AG04450 (cell line): Measurements from ENCODE around the gene MEGF6. TPM values are rescaled to one million over a fixed set of nuclear protein-coding genes. Genes with fewer than 3 reads are reported as not detected.

Experiments
- CTCF ChIA-PET: fragments of 300-600, 350-600 bp; formaldehyde crosslinking; extraction: SDS; loops from one replicate; lab custom pipeline; 2022; ENCODE audit warnings: antibody characterized with exemption, inconsistent platforms; lab: Charles Lee
- POLR2A ChIA-PET: fragments of 350-600 bp; formaldehyde crosslinking; extraction: SDS; loops from one replicate; lab custom pipeline; 2021; ENCODE audit warnings: antibody characterized with exemption, inconsistent platforms; lab: Yijun Ruan, JAX
- DNase-seq: peaks from one replicate; pipeline ENCODE4 v3.0.0-alpha.2; 2011; ENCODE audit warnings: low read depth, low spot score
- H3K27ac ChIP-seq: one replicate; pipeline ENCODE4 v1.5.1; 2012; ENCODE audit warnings: low read depth, low read length, control low read depth
- H3K27me3 ChIP-seq: one replicate; pipeline ENCODE4 v1.6.0; 2012; ENCODE audit warnings: low read length; ENCODE audit not compliant: control insufficient read depth, insufficient read depth
- H3K4me3 ChIP-seq: 2 replicates; pipeline ENCODE4 v1.5.1; 2011; ENCODE audit warnings: mild to moderate bottlenecking, low read depth, low read length, control low read depth
- H3K9me3 ChIP-seq: 2 replicates; pipeline ENCODE4 v1.5.1; 2012; ENCODE audit warnings: low read length; ENCODE audit not compliant: control insufficient read depth, insufficient read depth
- polyA plus RNA-seq: library from polyadenylated mRNA; depleted of rRNA; stranded (reverse); fragments of >200 nt; gene quantifications from 2 replicates; pipeline ENCODE4 v1.2.3, GENCODE V29; 2011
- TF ChIP-seq, protein P1 (sequence below): IDR thresholded peaks from 2 replicates; pipeline ENCODE4 v1.5.1; 2011; ENCODE audit warnings: low read depth, low read length, control low read depth, inconsistent platforms

MEGF6 gene
- polyA plus RNA-seq, 1 experiment: 0.45 TPM

DNA sequence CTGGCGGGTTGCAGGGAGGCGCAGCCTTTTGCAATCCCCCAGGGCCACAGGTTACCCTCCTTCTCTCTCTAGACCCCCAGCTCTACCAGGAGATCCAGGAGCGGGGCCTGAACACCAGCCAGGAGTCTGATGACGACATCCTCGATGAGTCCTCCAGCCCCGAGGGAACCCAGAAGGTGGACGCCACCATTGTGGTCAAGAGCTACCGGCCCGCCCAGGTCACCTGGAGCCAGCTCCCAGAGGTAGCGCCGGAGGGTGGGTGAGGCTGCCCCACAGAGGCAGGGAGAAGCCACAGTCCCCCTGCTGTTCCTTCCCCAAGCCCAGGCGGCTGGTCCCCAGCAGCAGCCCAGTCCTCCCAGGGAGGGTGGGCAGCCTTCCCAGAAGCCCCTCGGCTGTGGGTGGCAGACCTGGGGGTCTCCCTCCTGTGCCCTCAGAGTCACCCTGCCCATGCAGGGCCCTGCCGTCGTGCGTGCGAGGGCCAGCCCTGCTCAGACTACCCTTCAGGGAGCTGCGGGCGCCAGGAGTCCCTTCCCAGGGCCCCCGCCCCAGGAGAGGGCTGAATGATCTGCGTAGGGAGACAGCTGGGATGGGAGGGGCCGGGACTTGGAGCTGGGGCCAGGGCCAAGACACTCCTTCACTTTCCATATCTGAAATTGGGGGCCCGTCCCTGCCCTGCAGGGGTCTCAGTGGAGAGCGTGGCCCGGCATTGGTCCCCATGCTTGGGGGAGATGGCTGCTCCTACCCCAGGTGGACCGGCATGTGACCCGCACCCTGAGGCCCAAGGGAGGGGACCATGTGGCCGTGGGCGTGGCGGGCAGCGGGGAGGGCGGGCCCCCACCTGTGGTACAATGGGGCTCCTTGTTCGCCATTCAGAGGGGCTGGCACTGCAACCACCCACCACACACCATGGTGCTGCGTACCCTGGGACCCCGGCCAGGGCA is 143.9 kb downstream of the MEGF6 start:
- Histone ChIP-seq H3K4me3 (no peak overlapping the region), H3K9me3 (no peaks in the 10 kb centered on the region; the same call in 1 of the 2 replicates), H3K27me3 (no peaks in the 10 kb centered on the region), H3K27ac (no peak overlapping the region)
- ChIA-PET CTCF (interaction anchor here (1.5 to 6.3 kb wide), 2 partner anchors 14 kb away, joined by 4 to 28 read pairs; no protein-coding TSS in a partner anchor), POLR2A (no interaction called here)
- DNase-seq: no peak
- TF ChIP-seq, protein P1, sequence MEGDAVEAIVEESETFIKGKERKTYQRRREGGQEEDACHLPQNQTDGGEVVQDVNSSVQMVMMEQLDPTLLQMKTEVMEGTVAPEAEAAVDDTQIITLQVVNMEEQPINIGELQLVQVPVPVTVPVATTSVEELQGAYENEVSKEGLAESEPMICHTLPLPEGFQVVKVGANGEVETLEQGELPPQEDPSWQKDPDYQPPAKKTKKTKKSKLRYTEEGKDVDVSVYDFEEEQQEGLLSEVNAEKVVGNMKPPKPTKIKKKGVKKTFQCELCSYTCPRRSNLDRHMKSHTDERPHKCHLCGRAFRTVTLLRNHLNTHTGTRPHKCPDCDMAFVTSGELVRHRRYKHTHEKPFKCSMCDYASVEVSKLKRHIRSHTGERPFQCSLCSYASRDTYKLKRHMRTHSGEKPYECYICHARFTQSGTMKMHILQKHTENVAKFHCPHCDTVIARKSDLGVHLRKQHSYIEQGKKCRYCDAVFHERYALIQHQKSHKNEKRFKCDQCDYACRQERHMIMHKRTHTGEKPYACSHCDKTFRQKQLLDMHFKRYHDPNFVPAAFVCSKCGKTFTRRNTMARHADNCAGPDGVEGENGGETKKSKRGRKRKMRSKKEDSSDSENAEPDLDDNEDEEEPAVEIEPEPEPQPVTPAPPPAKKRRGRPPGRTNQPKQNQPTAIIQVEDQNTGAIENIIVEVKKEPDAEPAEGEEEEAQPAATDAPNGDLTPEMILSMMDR: no peak

DNA sequence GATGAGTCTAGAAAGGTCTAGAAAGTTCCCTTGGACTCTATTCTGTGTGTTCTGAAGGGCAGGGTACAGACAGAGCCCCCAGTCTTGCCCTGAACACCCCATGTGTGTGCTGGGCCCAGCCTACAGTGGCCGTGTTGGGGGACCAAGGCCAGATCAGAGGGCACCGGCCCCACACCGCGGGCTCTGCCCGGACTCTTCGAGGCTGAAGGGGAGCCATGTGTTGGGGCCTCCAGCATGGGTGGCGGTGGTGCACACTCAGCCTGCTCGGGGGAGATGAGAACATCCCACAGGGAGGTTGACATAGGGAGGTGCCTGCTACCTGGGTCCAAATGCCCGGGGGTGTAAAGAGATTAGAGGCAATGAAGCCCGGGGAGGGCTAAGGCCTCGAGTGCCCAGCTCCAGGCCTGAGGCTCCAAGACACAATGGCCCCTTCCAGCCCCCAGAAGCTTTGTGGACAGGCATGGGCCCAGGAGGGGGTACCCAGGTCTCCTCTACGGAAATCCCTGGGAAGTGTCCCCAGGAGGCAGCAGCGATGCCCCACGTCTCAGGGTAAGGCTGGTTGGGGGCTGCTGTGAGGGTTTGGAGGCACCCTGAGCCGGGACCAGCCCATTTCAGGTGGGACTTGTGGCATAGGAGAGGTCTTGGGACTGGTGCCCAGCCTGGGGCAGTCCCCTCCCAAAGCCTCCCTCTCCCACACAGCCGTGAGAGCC is 144.8 kb downstream of the MEGF6 start:
- POLR2A ChIA-PET: no interaction called here
- CTCF ChIA-PET: interaction anchor here (6.3 kb wide), 1 partner anchor 14 kb away, joined by 28 read pairs; no protein-coding TSS in a partner anchor
- Histone ChIP-seq H3K27ac (no peak overlapping the region), H3K27me3 (no peaks in the 10 kb centered on the region), H3K4me3 (no peak overlapping the region), H3K9me3 (no peaks in the 10 kb centered on the region; the same call in 1 of the 2 replicates)
- TF ChIP-seq, protein P1: no peak
- DNase-seq: no peak

DNA sequence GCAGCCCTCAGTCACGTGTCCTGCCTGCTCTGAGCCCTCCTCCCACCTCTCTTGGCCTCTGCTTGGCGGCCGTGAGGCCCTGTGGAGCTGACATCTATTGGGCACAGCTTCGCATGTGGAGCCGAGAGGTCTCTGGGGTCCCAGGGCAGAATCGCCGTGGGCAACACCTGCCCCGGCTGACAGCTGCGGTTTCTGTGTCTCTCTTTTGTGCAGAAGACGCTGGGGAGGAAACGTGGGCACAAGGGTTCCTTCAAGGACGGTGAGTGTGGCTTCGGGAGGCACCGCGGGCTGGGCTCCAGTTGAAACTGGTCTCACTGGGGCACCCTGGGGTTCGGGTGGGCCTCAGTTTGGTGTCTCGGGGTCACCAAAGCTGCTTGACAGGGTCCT is 145.4 kb downstream of the MEGF6 start:
- ChIA-PET POLR2A (no interaction called here), CTCF (interaction anchor here (6.3 kb wide), 1 partner anchor 13 kb away, joined by 28 read pairs; no protein-coding TSS in a partner anchor)
- Histone ChIP-seq H3K4me3 (no peak overlapping the region), H3K27ac (no peak overlapping the region), H3K27me3 (no peaks in the 10 kb centered on the region), H3K9me3 (no peaks in the 10 kb centered on the region; the same call in 1 of the 2 replicates)
- DNase-seq: no peak
- TF ChIP-seq, protein P1: no peak

DNA sequence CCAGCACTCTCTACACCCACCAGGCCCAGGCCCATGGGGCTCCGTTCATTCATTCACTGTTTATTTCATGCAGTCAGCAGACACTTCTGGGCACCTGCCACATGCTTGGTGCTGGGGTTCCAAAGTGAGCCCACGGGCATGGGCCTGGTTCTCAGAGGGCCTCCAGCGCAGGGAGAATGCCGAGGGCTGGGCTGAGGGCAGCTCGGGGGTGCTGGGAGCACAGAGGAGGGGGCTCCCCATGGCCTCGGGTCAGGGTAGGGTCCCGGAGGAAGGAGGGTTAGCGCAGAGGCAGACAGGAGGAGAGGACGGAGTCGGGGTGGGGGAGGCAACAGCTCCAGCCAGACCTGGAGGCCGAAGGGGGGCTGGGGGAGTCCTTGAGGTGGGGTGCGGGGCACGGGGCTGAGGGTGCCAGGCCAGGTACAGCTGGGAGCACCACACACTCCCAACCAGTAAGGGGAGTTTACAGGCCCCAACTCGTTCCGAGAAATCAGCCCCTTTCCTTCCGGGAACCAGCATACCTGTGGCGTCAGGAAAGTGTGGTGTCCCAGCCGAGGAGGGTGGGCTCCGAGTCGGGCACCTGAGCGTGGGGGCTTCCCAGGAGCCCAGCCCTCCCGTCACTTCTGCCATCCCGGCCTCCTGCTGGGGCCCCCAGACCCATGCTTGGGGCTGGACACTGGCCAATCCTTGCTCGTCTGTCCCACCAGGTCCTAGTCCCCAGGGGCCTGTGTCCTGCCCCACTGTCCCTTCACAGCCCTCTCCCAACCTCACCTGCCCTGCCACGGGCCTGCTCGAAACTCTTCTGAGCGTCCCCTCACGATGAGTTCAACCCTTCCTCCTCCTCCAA is 146.0 kb downstream of the MEGF6 start:
- ChIA-PET CTCF (interaction anchor here (6.3 kb wide), 1 partner anchor 12 kb away, joined by 28 read pairs; no protein-coding TSS in a partner anchor), POLR2A (no interaction called here)

More for the DNA sequence above, 146.0 kb downstream of the MEGF6 start:
- TF ChIP-seq, protein P1: no peak
- Histone ChIP-seq H3K27me3 (peaks cover 1% of the 10 kb centered on the region), H3K9me3 (no peaks in the 10 kb centered on the region; the same call in 1 of the 2 replicates), H3K27ac (no peak overlapping the region), H3K4me3 (no peak overlapping the region)
- DNase-seq: no peak
